Mesendoderm (in vitro differentiated cells): ENCODE results near the gene EIF2B5.

Experiments used
- DNase-seq: peaks from one replicate; pipeline ENCODE4 v3.0.0; 2013
- H2AK5ac ChIP-seq: 2 replicates; pipeline ENCODE4 v1.6.1; 2013; ENCODE audit warnings: low read length, inconsistent platforms
- H2BK120ac ChIP-seq: 2 replicates; pipeline ENCODE4 v1.6.1; 2013; ENCODE audit warnings: low read depth, mild to moderate bottlenecking, low read length, moderate library complexity, mixed read lengths
- H2BK15ac ChIP-seq: replicated peaks from 2 replicates; pipeline ENCODE4 v1.6.1; 2013; ENCODE audit warnings: low read depth, mild to moderate bottlenecking, moderate library complexity
- H2BK5ac ChIP-seq: 2 replicates; pipeline ENCODE4 v1.6.1; 2013; ENCODE audit warnings: low read length, inconsistent platforms
- H3K18ac ChIP-seq: 2 replicates; pipeline ENCODE4 v1.6.1; 2013; ENCODE audit warnings: mild to moderate bottlenecking, low read length, mixed read lengths
- H3K23ac ChIP-seq: one replicate; pipeline ENCODE4 v1.6.1; 2013; ENCODE audit warnings: low read length
- H3K27ac ChIP-seq: 2 replicates; pipeline ENCODE4 v1.5.1; 2013; ENCODE audit warnings: low read depth, mild to moderate bottlenecking, inconsistent platforms, low read length, moderate library complexity
- H3K27me3 ChIP-seq: 2 replicates; pipeline ENCODE4 v1.6.1; 2013; ENCODE audit warnings: low read length, control low read depth, mild to moderate bottlenecking, inconsistent platforms; ENCODE audit not compliant: insufficient read depth, poor library complexity
- H3K36me3 ChIP-seq: 2 replicates; pipeline ENCODE4 v1.6.1; 2013; ENCODE audit warnings: low read length, inconsistent platforms; ENCODE audit not compliant: control insufficient read depth, insufficient read depth
- H3K4ac ChIP-seq: one replicate; pipeline ENCODE4 v1.6.1; 2013; ENCODE audit warnings: low read depth, mild to moderate bottlenecking, low read length, moderate library complexity
- H3K4me1 ChIP-seq: 2 replicates; pipeline ENCODE4 v1.6.1; 2013; ENCODE audit warnings: low read depth, low read length, inconsistent platforms; ENCODE audit not compliant: control insufficient read depth
- H3K4me2 ChIP-seq: 2 replicates; pipeline ENCODE4 v1.6.1; 2013; ENCODE audit warnings: low read length
- H3K4me3 ChIP-seq: 2 replicates; pipeline ENCODE4 v1.5.1; 2013; ENCODE audit warnings: mild to moderate bottlenecking, low read length
- H3K56ac ChIP-seq: one replicate; pipeline ENCODE4 v1.6.1; 2013; ENCODE audit warnings: low read length
- H3K79me1 ChIP-seq: 2 replicates; pipeline ENCODE4 v1.6.1; 2013; ENCODE audit warnings: low read length, inconsistent platforms
- H3K79me2 ChIP-seq: 2 replicates; pipeline ENCODE4 v1.6.1; 2013; ENCODE audit warnings: mild to moderate bottlenecking, low read length; ENCODE audit not compliant: control insufficient read depth, insufficient read depth
- H3K9ac ChIP-seq: 2 replicates; pipeline ENCODE4 v1.6.1; 2013; ENCODE audit warnings: low read length, inconsistent platforms
- H4K5ac ChIP-seq: one replicate; pipeline ENCODE4 v1.6.1; 2013; ENCODE audit warnings: low read length
- H4K8ac ChIP-seq: one replicate; pipeline ENCODE4 v1.6.1; 2013; ENCODE audit warnings: low read depth, mild to moderate bottlenecking, control low read depth, low read length, moderate library complexity
- WGBS: extraction: QIAGEN DNeasy Blood & Tissue Kit; methylation state at CpG from one replicate; pipeline ENCODE4 v1.1.7; 2013; ENCODE audit warnings: low lambda C conversion rate, missing lambda C conversion rate; ENCODE audit not compliant: insufficient coverage; ENCODE audit errors: extremely low coverage; 5-methylcytosine and 5-hydroxymethylcytosine counted together

The EIF2B5 gene

DNA sequence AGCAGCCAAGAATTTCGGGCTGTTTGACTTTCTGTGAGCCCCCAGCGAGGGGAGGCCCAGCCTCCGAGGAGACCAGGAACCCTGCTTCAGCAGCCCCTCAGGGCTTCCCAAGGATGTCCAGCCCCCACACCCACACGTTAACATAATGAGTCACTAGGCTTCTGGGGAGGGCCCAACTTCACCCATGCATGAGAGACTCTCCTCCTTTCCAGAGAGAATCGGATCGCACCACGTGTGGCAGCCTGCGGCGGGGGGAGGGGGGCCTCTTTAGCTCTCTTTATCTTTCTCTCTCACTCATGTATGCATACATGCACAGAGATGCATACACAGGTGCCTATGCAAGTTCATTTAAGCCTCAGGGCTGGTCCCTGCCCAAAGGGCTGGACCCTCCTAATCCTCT is 36.4 kb downstream of the EIF2B5 start:
- Histone ChIP-seq H2BK15ac (no peak overlapping the region), H3K27me3 (no peaks in the 10 kb centered on the region), H4K8ac (no peak overlapping the region), H3K79me1 (peaks cover 2% of the 10 kb centered on the region), H2AK5ac (no peak overlapping the region), H2BK120ac (no peak overlapping the region), H3K4me3 (no peak overlapping the region), H2BK5ac (no peak overlapping the region), H3K4me1 (no peaks in the 10 kb centered on the region), H3K4me2 (no peak overlapping the region), H3K79me2 (peaks cover 10% of the 10 kb centered on the region), H3K18ac (no peak overlapping the region), H3K36me3 (peaks cover 7% of the 10 kb centered on the region), H3K4ac (no peak overlapping the region), H3K27ac (peak overlapping the region; percentile 45), H4K5ac (no peak overlapping the region), H3K56ac (no peak overlapping the region), H3K23ac (no peak overlapping the region), H3K9ac (no peak overlapping the region)
- no CpG with 5 or more reads among the region's 9 CpGs for WGBS
- DNase-seq, result peak; percentile 77

DNA sequence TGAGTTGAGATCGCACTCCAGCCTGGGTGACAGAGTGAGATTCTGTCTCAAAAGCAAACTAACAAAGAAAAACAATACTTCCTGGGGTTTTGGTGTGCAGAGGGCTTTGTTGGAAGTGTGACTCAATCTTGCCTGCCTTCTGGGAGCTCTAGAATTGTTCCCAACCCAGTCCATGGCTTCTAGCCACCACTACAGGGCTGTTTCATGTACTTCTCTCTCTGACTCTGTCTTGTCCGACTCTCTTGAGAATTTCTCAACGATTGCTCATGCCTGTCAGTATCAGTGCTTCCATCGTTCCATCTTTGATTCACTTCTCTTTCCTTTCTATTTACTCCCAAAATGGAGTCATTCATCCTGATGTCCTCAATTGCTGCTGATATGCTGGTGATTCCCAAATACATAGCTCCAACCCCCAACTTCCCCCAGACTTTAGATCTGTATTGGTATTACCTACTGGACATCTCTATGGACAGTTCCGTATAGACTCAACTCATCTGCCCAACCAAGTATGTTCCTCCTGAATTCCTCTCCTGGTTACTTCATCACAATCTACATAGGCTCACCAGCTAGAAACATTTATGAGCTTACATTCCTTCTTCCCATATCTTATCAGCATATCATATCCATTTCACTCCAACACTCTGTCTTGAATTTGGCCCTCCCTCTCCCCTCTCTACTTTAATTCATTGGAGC is 37.7 kb downstream of the EIF2B5 start:
- Histone ChIP-seq H3K18ac (no peak overlapping the region), H2BK15ac (no peak overlapping the region), H3K9ac (no peak overlapping the region), H3K23ac (no peak overlapping the region), H3K4me1 (peaks cover 7% of the 10 kb centered on the region), H3K56ac (no peak overlapping the region), H2BK120ac (no peak overlapping the region), H3K79me2 (peaks cover 19% of the 10 kb centered on the region), H3K27me3 (no peaks in the 10 kb centered on the region), H4K5ac (no peak overlapping the region), H3K4ac (no peak overlapping the region), H2AK5ac (no peak overlapping the region), H4K8ac (no peak overlapping the region), H3K36me3 (peaks cover 5% of the 10 kb centered on the region), H2BK5ac (no peak overlapping the region), H3K27ac (no peak overlapping the region), H3K4me3 (no peak overlapping the region), H3K79me1 (peaks cover 9% of the 10 kb centered on the region), H3K4me2 (no peak overlapping the region)
- DNase-seq, result no peak
- WGBS, result no CpG with 5 or more reads among the region's 5 CpGs

DNA sequence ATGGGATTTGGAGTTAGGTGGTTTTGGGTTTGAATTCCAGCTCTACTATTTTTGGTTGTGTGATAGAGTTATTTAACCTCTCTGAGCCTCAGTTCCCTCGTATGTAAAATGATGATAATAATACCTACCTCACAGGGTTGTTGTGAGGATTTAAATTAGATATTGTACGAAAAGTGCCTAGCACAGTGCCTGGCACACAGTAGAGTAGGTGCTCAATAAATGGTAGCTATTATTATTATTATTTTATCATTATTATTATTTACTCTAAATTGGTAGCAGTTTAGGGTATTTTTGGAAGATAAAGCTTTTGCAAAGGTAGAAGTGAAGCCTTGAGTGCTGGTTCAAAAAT is 38.2 kb downstream of the EIF2B5 start:
- H3K79me2 ChIP-seq, result peaks cover 24% of the 10 kb centered on the region
- no peak overlapping the region for H3K4me2 ChIP-seq
- no peak overlapping the region for H2BK120ac ChIP-seq
- no peak overlapping the region for H3K18ac ChIP-seq
- H2AK5ac ChIP-seq, result no peak overlapping the region
- H3K27me3 ChIP-seq, result no peaks in the 10 kb centered on the region
- peaks cover 9% of the 10 kb centered on the region for H3K4me1 ChIP-seq
- no CpG with 5 or more reads among the region's 2 CpGs for WGBS
- no peak overlapping the region for H4K5ac ChIP-seq
- no peak overlapping the region for H3K4ac ChIP-seq
- no peak overlapping the region for H3K23ac ChIP-seq
- H3K4me3 ChIP-seq, result no peak overlapping the region
- H3K79me1 ChIP-seq, result peaks cover 13% of the 10 kb centered on the region
- H2BK15ac ChIP-seq, result no peak overlapping the region
- H3K56ac ChIP-seq, result no peak overlapping the region
- no peak overlapping the region for H4K8ac ChIP-seq
- H3K36me3 ChIP-seq, result peaks cover 3% of the 10 kb centered on the region
- no peak overlapping the region for H3K9ac ChIP-seq
- no peak for DNase-seq
- no peak overlapping the region for H3K27ac ChIP-seq
- H2BK5ac ChIP-seq, result no peak overlapping the region

- Histone ChIP-seq H4K5ac (no peak overlapping the region), H3K79me1 (peaks cover 22% of the 10 kb centered on the region), H4K8ac (no peak overlapping the region), H3K27ac (no peak overlapping the region), H2AK5ac (no peak overlapping the region), H2BK120ac (no peak overlapping the region), H3K56ac (no peak overlapping the region), H3K23ac (no peak overlapping the region), H3K4me3 (no peak overlapping the region), H3K4me2 (no peak overlapping the region), H3K36me3 (peaks cover 10% of the 10 kb centered on the region), H3K18ac (no peak overlapping the region), H3K27me3 (no peaks in the 10 kb centered on the region), H2BK5ac (no peak overlapping the region), H3K4ac (no peak overlapping the region), H3K4me1 (peaks cover 9% of the 10 kb centered on the region), H2BK15ac (no peak overlapping the region), H3K79me2 (peaks cover 31% of the 10 kb centered on the region), H3K9ac (no peak overlapping the region)
- WGBS, result no CpG with 5 or more reads among the region's 4 CpGs
- no peak for DNase-seq
Observed at GRCh38 chr3:184174284-184174645, 39.1 kb downstream of the EIF2B5 start.

DNA sequence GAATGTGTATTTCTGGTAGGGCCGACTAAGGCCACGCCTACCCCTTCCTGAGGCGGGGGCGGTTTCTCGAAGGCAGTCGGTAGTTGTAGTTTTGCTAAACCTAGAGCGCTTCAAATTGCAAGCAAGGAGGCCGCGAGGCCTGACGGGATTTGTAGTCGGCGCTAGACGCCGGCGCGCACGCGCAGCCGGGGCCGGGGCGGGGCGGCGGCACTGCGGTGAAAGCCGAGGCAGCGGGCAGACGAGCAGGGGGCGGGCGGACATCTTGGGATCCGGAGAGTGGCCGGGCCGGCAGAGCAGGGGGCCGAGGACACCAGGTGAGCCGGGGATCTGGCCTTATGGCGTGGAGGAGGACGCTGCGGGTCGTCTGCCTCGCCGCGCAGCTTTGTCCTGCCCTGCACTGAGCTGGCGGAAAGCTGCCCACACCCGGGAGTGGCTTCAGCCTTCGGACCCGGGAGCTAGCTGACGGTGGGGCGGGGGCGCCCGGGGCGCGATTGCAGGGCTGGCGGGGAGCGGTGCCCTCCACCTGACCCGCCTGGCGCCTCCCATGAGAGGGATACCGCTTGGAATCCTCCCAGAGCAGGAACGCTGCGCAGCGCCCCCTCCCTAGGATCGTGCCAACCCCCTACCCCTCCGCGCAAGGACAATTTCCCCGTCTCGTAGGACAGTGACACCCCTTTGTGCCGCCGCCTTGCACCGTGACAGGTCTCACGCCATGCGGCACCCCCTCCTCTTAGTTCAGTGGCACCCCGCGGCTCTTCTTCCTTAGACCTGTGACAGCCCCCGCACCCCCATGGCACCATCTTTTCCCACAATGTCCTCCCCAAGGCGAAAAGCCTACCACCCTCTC is 39.7 kb downstream of the EIF2B5 start, which contains the start of gene AP2M1:
TSS of gene AP2M1 (plus strand) at position 210 of the 847 bp plus-strand sequence. CDS start 2,139 bp downstream, outside the sequence.
- Histone ChIP-seq H4K8ac (no peak within 1 kb of the TSS), H3K9ac (peak within 1 kb of the TSS; percentile 99), H3K4ac (peak within 1 kb of the TSS; percentile 75), H3K27ac (peak within 1 kb of the TSS; percentile 98), H3K27me3 (no peaks in the 10 kb centered on the region), H3K18ac (peak within 1 kb of the TSS; percentile 88), H3K4me3 (peak within 1 kb of the TSS; percentile 98), H2BK15ac (no peak within 1 kb of the TSS), H3K23ac (peak within 1 kb of the TSS; percentile 99), H3K4me2 (peak within 1 kb of the TSS; percentile 96), H2AK5ac (peak within 1 kb of the TSS; percentile 85), H4K5ac (no peak within 1 kb of the TSS), H3K56ac (peak within 1 kb of the TSS; percentile 100), H2BK5ac (peak within 1 kb of the TSS; percentile 98), H3K79me1 (peaks cover 23% of the 10 kb centered on the region), H3K79me2 (peaks cover 32% of the 10 kb centered on the region), H3K4me1 (peaks cover 9% of the 10 kb centered on the region), H2BK120ac (peak within 1 kb of the TSS; percentile 15), H3K36me3 (peaks cover 11% of the 10 kb centered on the region)
- peak; percentile 100 for DNase-seq
- WGBS, result no CpG with 5 or more reads among the region's 73 CpGs
